H1 (cell line): ENCODE measurements around the gene LAD1. TPM values are rescaled to one million over a fixed set of nuclear protein-coding genes. Genes with fewer than 3 reads are reported as not detected.

Experiments used
- KDM4A ChIP-seq: IDR thresholded peaks from one replicate; pipeline ENCODE4 v1.7.1; 2012; ENCODE audit warnings: low read depth, mild to moderate bottlenecking, moderate library complexity, low read length, inconsistent platforms; ENCODE audit not compliant: severe bottlenecking
- polyA plus RNA-seq, 7 experiments: library from polyadenylated mRNA; depleted of rRNA in 3 of 7; stranded (reverse) in 5 of 7; unstranded in 2 of 7; fragments of >200 nt in 5 of 7; fragments of 200-250 nt in 2 of 7; gene quantifications; 1 replicate in 5 of 7; 2 replicates in 1 of 7; 4 replicates in 1 of 7; pipeline versions ENCODE4 v1.2.1 to v1.2.3, GENCODE V29; 2011 to 2013; ENCODE audit warnings: missing spikeins in 2 of 7, mixed read lengths in 2 of 7
- total RNA-seq: library from RNA; stranded (reverse); fragmentation: NEBNext Ultra II Directional; extraction: Animal tissue kit (Norgen Biotek cat#: 25700); gene quantifications from 2 replicates; pipeline ENCODE4 v1.2.1, GENCODE V29; 2021

The LAD1 gene
- total and polyA plus RNA-seq, 2 of the 8 experiments (the other 6 are each of a cell fraction or from before 2014, with no cell fraction given): 9.3 to 32.8 TPM

DNA sequence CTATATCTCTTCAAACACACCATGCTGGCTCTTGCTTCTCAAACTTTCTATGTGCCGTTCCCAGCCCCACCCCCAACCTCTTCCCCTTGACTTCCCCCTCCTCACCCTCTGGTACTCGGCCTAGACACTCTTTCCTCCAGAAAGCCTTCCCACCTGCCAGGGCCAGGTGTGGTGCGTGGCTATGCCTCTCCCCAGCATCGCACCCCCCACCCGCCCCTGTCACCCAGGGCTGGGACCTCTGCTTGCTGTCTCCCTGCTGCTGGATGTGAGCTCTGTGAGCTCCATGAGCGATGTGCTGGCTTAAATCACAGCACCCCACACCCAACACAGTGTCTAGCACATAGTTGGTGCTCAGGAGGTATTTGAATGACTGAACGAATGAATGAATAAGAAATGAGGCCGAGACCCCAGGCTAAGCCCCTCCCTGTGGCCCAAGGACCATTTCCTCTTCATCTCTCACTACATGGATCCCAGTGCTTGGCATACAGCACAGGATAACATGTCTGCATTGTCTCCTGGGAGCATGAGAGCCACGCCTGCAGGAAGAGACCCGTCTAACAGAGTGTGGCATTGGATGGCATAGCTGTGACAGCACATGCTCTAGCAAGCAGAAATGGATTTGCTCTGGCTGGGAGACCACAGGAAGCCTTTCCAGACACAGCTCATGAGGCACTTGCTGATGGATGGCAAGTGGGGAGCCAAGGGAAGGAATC, 41.3 kb downstream of the LAD1 start (continued):
- TF ChIP-seq KDM4A: no peak
- TF ChIP-seq, all 59 proteins: peak for 0
